ENCODE data around the gene ELMO1. TPM values are rescaled to one million over a fixed set of nuclear protein-coding genes. Genes with fewer than 3 reads are reported as not detected.

Gene ELMO1
- total RNA-seq, 1 experiment from 2014 or later, result 7.8 TPM

GRCh38 chr7:36961693-36962092 is 487.0 kb downstream of the ELMO1 start:
- no peak overlapping the region for H3K56ac ChIP-seq (ENCODE audit: insufficient read length, low read depth, low read length)
- H4K8ac ChIP-seq (replicated peaks; ENCODE audit: insufficient read length, low read depth, low read length), result no peak overlapping the region
- Mint-ChIP-seq H3K27ac (no peak overlapping the region; a peak in 1 of 7 replicates), H3K27me3 (ENCODE audit: low read depth) (no peaks in the 10 kb centered on the region), H3K4me3 (no peak overlapping the region), H3K4me1 (peaks cover 30 to 41% of the 10 kb centered on the region in 2 experiments), H3K9me3 (peaks cover 0 to 2% of the 10 kb centered on the region in 2 experiments; a peak in 2 of 5 replicates), H3K36me3 (ENCODE audit: insufficient read depth in 1 of 3, low read depth in 3 of 3) (no peaks in the 10 kb centered on the region)
- no peak overlapping the region for H3K27ac ChIP-seq (ENCODE audit: insufficient read length, low read depth, low read length)
- DNase-seq, result no peak
- no peak overlapping the region for H2BK20ac ChIP-seq (ENCODE audit: low read depth, low read length, poor library complexity, severe bottlenecking)
- no peak overlapping the region for H3K23ac ChIP-seq (ENCODE audit: insufficient read length, low read depth, low read length)
- no peak overlapping the region for H3K4me2 ChIP-seq (ENCODE audit: insufficient read depth, insufficient read length, low read length)
- no peaks in the 10 kb centered on the region for H3K79me2 ChIP-seq (ENCODE audit: insufficient read depth, low read length)
- no peak overlapping the region for H3K18ac ChIP-seq (ENCODE audit: insufficient read length, low read depth, low read length)
- H3T11ph ChIP-seq (ENCODE audit: low read length), result no peak overlapping the region
- no peak for TF ChIP-seq CTCF (conservative IDR thresholded peaks at IDR 0.05)
- no peak overlapping the region for H2BK12ac ChIP-seq (ENCODE audit: insufficient read length, low read depth, low read length)
- no peak overlapping the region for H4K91ac ChIP-seq (ENCODE audit: insufficient read length, low read depth, low read length)
- H4K20me1 ChIP-seq (ENCODE audit: control insufficient read depth, insufficient read depth, insufficient read length), result no peaks in the 10 kb centered on the region
- H3K9ac ChIP-seq (ENCODE audit: extremely low read depth, insufficient read length, low read length), result no peak overlapping the region
- no peak overlapping the region for H2BK5ac ChIP-seq (ENCODE audit: insufficient read length, low read length)
- H2AFZ ChIP-seq (ENCODE audit: low read length), result no peak overlapping the region
- no peak overlapping the region for H2BK120ac ChIP-seq (ENCODE audit: low read depth, low read length, poor library complexity, severe bottlenecking)
- no peaks in the 10 kb centered on the region for H3K27me3 ChIP-seq (ENCODE audit: insufficient read depth, low read length)
- H3K9me3 ChIP-seq (ENCODE audit: control insufficient read depth, low read depth, low read length), result no peaks in the 10 kb centered on the region
- H3K23me2 ChIP-seq (ENCODE audit: insufficient read length, low read depth, low read length, poor library complexity, severe bottlenecking), result no peaks in the 10 kb centered on the region
- no peak overlapping the region for H2BK15ac ChIP-seq (ENCODE audit: low read depth, low read length)
- peaks cover 5% of the 10 kb centered on the region; the same call in 1 of the 2 replicates for H3K4me1 ChIP-seq (ENCODE audit: insufficient read depth, low read length)
- H3K14ac ChIP-seq (ENCODE audit: insufficient read depth, low read length), result no peak overlapping the region
- no peak overlapping the region for H4K5ac ChIP-seq (ENCODE audit: insufficient read length, low read depth, low read length)
- H2AK5ac ChIP-seq (ENCODE audit: insufficient read length, low read length), result no peak overlapping the region
- no peaks in the 10 kb centered on the region for H3K79me1 ChIP-seq (ENCODE audit: insufficient read depth, low read depth, low read length, poor library complexity, severe bottlenecking)
- no peak overlapping the region for H3K4ac ChIP-seq (ENCODE audit: low read depth, low read length)
